Heart left ventricle (tissue), 13 donors: Measurements from ENCODE around the gene MAP1LC3B.

Experiments used
- CTCF ChIP-seq, 12 donors: fragments of 200-600 bp; sonication (generic) in 4 of 12; IDR thresholded peaks; one replicate each; pipeline versions ENCODE4 v1.5.0 to v1.8.0; 2018 to 2022; ENCODE audit warnings: antibody characterized with exemption in 12 of 12, mild to moderate bottlenecking in 5 of 12
- POLR2A ChIP-seq, 2 donors: fragments of 450-650 bp; IDR thresholded peaks; one replicate each; pipeline ENCODE4 v1.6.1; 2017; ENCODE audit warnings: antibody characterized with exemption in 2 of 2, mild to moderate bottlenecking in 2 of 2, moderate library complexity in 2 of 2
- donor health status: ischemic (EF 13 %, LVEDD 7.1; RV severe dilation, severe dysfunction).
- donor health status: DM: no; HTN: yes; CAD: no.
- donor health status: DM: no; HTN: no; CAD: no.
- donor health status: ischemic (EF 25% LVEDD 6.9; RV normal size, moderate dysfunction).
- donor health status: ischemic (EF 25% LVEDD 5.7; RV mildly dilated, moderate dysfunction).
- donor health status: ischemic (EF 35%, LVEDD 5.7; RV mildly dilated, moderate dysfunction).
- donor health status: nonischemic (EF 11% LVEDD 7.7; RV severe dilation, severe dysfunction).
- donor health status: DM: yes; HTN: yes; CAD: no.
- donor health status: PGD.
- donor health status: ischemic (EF 29% LVEDD 5.4; RV normal size, mild dysfunction).
- donor health status: nonischemic (EF 23%, LVEDD 6.1; RV moderate dilation, normal function).

GRCh38 chr16:87389245-87389644 is 2.9 kb upstream of the MAP1LC3B start:
- no peak for TF ChIP-seq CTCF (IDR thresholded peaks at IDR 0.05)
- no peak for TF ChIP-seq POLR2A (IDR thresholded peaks at IDR 0.05)
